ENCODE measurements around the gene TRIM71. TPM values are rescaled to one million over a fixed set of nuclear protein-coding genes. Genes with fewer than 3 reads are reported as not detected.

Gene TRIM71
- total and polyA plus RNA-seq, 2 of the 13 experiments (the other 11 are each of a cell fraction or from before 2014, with no cell fraction given) = 21.7 to 76.9 TPM

DNA sequence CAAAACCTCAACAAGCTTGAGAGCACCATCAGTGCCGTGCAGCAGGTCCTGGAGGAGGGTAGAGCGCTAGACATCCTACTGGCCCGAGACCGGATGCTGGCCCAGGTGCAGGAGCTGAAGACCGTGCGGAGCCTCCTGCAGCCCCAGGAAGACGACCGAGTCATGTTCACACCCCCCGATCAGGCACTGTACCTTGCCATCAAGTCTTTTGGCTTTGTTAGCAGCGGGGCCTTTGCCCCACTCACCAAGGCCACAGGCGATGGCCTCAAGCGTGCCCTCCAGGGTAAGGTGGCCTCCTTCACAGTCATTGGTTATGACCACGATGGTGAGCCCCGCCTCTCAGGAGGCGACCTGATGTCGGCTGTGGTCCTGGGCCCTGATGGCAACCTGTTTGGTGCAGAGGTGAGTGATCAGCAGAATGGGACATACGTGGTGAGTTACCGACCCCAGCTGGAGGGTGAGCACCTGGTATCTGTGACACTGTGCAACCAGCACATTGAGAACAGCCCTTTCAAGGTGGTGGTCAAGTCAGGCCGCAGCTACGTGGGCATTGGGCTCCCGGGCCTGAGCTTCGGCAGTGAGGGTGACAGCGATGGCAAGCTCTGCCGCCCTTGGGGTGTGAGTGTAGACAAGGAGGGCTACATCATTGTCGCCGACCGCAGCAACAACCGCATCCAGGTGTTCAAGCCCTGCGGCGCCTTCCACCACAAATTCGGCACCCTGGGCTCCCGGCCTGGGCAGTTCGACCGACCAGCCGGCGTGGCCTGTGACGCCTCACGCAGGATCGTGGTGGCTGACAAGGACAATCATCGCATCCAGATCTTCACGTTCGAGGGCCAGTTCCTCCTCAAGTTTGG is 72.9 kb downstream of the TRIM71 start (continued):
- TF ChIP-seq, protein P1, sequence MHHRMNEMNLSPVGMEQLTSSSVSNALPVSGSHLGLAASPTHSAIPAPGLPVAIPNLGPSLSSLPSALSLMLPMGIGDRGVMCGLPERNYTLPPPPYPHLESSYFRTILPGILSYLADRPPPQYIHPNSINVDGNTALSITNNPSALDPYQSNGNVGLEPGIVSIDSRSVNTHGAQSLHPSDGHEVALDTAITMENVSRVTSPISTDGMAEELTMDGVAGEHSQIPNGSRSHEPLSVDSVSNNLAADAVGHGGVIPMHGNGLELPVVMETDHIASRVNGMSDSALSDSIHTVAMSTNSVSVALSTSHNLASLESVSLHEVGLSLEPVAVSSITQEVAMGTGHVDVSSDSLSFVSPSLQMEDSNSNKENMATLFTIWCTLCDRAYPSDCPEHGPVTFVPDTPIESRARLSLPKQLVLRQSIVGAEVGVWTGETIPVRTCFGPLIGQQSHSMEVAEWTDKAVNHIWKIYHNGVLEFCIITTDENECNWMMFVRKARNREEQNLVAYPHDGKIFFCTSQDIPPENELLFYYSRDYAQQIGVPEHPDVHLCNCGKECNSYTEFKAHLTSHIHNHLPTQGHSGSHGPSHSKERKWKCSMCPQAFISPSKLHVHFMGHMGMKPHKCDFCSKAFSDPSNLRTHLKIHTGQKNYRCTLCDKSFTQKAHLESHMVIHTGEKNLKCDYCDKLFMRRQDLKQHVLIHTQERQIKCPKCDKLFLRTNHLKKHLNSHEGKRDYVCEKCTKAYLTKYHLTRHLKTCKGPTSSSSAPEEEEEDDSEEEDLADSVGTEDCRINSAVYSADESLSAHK (CRISPR knock-in tag; IDR thresholded peaks at IDR 0.05; ENCODE audit: borderline replicate concordance) = no peak
- TF ChIP-seq AGO2 (optimal IDR thresholded peaks at IDR 0.05; ENCODE audit: low read depth, low read length) = peak; percentile 96
- TF ChIP-seq, protein P2, sequence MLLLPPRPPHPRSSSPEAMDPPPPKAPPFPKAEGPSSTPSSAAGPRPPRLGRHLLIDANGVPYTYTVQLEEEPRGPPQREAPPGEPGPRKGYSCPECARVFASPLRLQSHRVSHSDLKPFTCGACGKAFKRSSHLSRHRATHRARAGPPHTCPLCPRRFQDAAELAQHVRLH (CRISPR knock-in tag; IDR thresholded peaks at IDR 0.05; ENCODE audit: borderline replicate concordance, low read depth) = no peak
- 0 out of 2 replicates have a peak, but pooled peaks have one; percentile 65 for TF ChIP-seq ZNF572 (CRISPR knock-in tag; IDR thresholded peaks at IDR 0.05)
- no peak for TF ChIP-seq GABPB1 (CRISPR knock-in tag; IDR thresholded peaks at IDR 0.05)
- no peak for TF ChIP-seq GABPA (IDR thresholded peaks at IDR 0.05; ENCODE audit: low read depth, low read length)
- no peak for TF ChIP-seq GABPA (CRISPR knock-in tag; IDR thresholded peaks at IDR 0.05; ENCODE audit: low read depth)
- no peak for TF ChIP-seq AGO1 (IDR thresholded peaks at IDR 0.05; ENCODE audit: low read depth, low read length, poor library complexity, severe bottlenecking)
- TF ChIP-seq, protein P3, sequence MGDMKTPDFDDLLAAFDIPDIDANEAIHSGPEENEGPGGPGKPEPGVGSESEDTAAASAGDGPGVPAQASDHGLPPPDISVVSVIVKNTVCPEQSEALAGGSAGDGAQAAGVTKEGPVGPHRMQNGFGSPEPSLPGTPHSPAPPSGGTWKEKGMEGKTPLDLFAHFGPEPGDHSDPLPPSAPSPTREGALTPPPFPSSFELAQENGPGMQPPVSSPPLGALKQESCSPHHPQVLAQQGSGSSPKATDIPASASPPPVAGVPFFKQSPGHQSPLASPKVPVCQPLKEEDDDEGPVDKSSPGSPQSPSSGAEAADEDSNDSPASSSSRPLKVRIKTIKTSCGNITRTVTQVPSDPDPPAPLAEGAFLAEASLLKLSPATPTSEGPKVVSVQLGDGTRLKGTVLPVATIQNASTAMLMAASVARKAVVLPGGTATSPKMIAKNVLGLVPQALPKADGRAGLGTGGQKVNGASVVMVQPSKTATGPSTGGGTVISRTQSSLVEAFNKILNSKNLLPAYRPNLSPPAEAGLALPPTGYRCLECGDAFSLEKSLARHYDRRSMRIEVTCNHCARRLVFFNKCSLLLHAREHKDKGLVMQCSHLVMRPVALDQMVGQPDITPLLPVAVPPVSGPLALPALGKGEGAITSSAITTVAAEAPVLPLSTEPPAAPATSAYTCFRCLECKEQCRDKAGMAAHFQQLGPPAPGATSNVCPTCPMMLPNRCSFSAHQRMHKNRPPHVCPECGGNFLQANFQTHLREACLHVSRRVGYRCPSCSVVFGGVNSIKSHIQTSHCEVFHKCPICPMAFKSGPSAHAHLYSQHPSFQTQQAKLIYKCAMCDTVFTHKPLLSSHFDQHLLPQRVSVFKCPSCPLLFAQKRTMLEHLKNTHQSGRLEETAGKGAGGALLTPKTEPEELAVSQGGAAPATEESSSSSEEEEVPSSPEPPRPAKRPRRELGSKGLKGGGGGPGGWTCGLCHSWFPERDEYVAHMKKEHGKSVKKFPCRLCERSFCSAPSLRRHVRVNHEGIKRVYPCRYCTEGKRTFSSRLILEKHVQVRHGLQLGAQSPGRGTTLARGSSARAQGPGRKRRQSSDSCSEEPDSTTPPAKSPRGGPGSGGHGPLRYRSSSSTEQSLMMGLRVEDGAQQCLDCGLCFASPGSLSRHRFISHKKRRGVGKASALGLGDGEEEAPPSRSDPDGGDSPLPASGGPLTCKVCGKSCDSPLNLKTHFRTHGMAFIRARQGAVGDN (CRISPR knock-in tag; IDR thresholded peaks at IDR 0.05) = peak; percentile 27; the same call in 1 of the 2 replicates
- TF ChIP-seq, protein P4, sequence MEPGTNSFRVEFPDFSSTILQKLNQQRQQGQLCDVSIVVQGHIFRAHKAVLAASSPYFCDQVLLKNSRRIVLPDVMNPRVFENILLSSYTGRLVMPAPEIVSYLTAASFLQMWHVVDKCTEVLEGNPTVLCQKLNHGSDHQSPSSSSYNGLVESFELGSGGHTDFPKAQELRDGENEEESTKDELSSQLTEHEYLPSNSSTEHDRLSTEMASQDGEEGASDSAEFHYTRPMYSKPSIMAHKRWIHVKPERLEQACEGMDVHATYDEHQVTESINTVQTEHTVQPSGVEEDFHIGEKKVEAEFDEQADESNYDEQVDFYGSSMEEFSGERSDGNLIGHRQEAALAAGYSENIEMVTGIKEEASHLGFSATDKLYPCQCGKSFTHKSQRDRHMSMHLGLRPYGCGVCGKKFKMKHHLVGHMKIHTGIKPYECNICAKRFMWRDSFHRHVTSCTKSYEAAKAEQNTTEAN (CRISPR knock-in tag; conservative IDR thresholded peaks at IDR 0.05) = no peak
- 0 out of 2 replicates have a peak, but pooled peaks have one; percentile 33 for TF ChIP-seq GTF3A (CRISPR knock-in tag; conservative IDR thresholded peaks at IDR 0.05)

Measured in HepG2 (cell line).